Testis (tissue), 3 donors: ENCODE results near the gene ACSF2. TPM values are rescaled to one million over a fixed set of nuclear protein-coding genes. Genes with fewer than 3 reads are reported as not detected.
A peak's percentile ranks its signal among the peaks of the same experiment; 100 is the strongest.

Source experiments
- DNase-seq: peaks from one replicate; pipeline ENCODE4 v3.0.0-alpha.2; 2019
- H3K27ac ChIP-seq, 2 donors: fragments of 200-600 bp; sonication (generic); one replicate each; pipeline ENCODE4 v1.5.1; 2019
- H3K27me3 ChIP-seq: fragments of 200-600 bp; sonication (generic); one replicate; pipeline ENCODE4 v1.5.1; 2019
- H3K36me3 ChIP-seq: fragments of 200-600 bp; sonication (generic); one replicate; pipeline ENCODE4 v1.5.1; 2017; ENCODE audit warnings: low read depth; ENCODE audit errors: missing control alignments
- H3K4me1 ChIP-seq: fragments of 200-600 bp; sonication (generic); one replicate; pipeline ENCODE4 v1.5.1; 2019
- H3K4me3 ChIP-seq, 2 donors: fragments of 200-600 bp; sonication (generic); one replicate each; pipeline ENCODE4 v1.5.1; 2017 to 2019
- H3K9me3 ChIP-seq: fragments of 200-600 bp; sonication (generic); one replicate; pipeline ENCODE4 v1.5.1; 2017
- POLR2A ChIP-seq: fragments of 450-650 bp; IDR thresholded peaks from one replicate; pipeline ENCODE4 v1.6.1; 2017; ENCODE audit warnings: antibody characterized with exemption, mild to moderate bottlenecking, moderate library complexity
- WGBS, 2 donors: methylation state at CpG; one replicate each; pipeline ENCODE4 v1.1.5; 2018; 5-methylcytosine and 5-hydroxymethylcytosine counted together
- intact Hi-C: fragments of 100-400 bp; cut with DNase I; formaldehyde crosslinking; loops from one replicate; pipeline ENCODE4 v1.15.1; 2023; ENCODE audit warnings: low total_unique reads
- polyA plus RNA-seq: library from polyadenylated mRNA; stranded (reverse); fragments of 350-450 nt; fragmentation: Illumina TruSeq; extraction: RNeasy Lipid Tissue Mini Kit (QIAGEN cat#74804); gene quantifications from one replicate; pipeline ENCODE4 v1.2.3, GENCODE V29; 2014; ENCODE audit warnings: low read depth, low replicate concordance; ENCODE audit not compliant: insufficient read depth
- total RNA-seq, 2 donors: library from RNA; depleted of rRNA; stranded (reverse); fragments of >200 nt; gene quantifications; one replicate each; pipeline ENCODE4 v1.2.3, GENCODE V29; 2016
- TF ChIP-seq, protein P1 (sequence below), 3 experiments: fragments of 450-650 bp in 2 of 3; fragments of 200-600 bp in 1 of 3; sonication (generic) in 1 of 3; IDR thresholded peaks; one replicate each; pipeline ENCODE4 v1.5.1; 2016 to 2019; ENCODE audit warnings: antibody characterized with exemption in 3 of 3, mild to moderate bottlenecking in 2 of 3, moderate library complexity in 1 of 3

ACSF2 gene
- total and polyA plus RNA-seq, 3 donors from 2014 or later = 37.7 to 60.1 (median 39.4) TPM

- H3K27me3 ChIP-seq = no peaks in the 10 kb centered on the region
- H3K4me3 ChIP-seq = no peak overlapping the region
- no peak for TF ChIP-seq POLR2A
- TF ChIP-seq, protein P1, sequence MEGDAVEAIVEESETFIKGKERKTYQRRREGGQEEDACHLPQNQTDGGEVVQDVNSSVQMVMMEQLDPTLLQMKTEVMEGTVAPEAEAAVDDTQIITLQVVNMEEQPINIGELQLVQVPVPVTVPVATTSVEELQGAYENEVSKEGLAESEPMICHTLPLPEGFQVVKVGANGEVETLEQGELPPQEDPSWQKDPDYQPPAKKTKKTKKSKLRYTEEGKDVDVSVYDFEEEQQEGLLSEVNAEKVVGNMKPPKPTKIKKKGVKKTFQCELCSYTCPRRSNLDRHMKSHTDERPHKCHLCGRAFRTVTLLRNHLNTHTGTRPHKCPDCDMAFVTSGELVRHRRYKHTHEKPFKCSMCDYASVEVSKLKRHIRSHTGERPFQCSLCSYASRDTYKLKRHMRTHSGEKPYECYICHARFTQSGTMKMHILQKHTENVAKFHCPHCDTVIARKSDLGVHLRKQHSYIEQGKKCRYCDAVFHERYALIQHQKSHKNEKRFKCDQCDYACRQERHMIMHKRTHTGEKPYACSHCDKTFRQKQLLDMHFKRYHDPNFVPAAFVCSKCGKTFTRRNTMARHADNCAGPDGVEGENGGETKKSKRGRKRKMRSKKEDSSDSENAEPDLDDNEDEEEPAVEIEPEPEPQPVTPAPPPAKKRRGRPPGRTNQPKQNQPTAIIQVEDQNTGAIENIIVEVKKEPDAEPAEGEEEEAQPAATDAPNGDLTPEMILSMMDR (IDR thresholded peaks at IDR 0.05) = no peak
- no peaks in the 10 kb centered on the region for H3K36me3 ChIP-seq
- WGBS, 2 donors = 71 to 86% methylated on average over 5 to 8 of the region's 8 CpGs
- no peaks in the 10 kb centered on the region for H3K9me3 ChIP-seq
- no peak for DNase-seq
- intact Hi-C loops = no loop called here
- peak overlapping the region; percentile 66 to 82 for H3K27ac ChIP-seq
- peaks cover 33% of the 10 kb centered on the region for H3K4me1 ChIP-seq
Measured at GRCh38 chr17:50519141-50519834, 93.3 kb downstream of the ACSF2 start.

DNA sequence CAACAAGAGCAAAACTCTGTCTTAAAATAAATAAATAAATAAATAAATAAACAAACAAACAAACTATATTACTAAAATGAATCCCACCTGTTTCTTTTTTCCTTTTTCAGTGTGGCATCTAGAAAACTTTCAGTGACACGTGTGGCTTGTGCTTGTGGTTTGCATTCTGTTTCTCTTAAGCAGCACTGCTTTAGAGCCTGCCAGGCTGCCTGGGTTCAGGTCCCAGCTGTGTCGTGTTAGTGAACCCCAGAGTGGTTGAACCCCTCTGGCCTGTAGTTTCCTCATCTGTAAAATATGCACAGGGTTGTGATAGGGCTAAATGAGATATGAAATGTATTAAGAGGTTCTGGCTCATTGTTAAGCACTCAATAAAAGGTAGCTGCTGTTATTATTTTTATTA is 94.5 kb downstream of the ACSF2 start:
- Histone ChIP-seq H3K27ac (no peak overlapping the region), H3K27me3 (no peaks in the 10 kb centered on the region), H3K4me1 (peaks cover 22% of the 10 kb centered on the region), H3K9me3 (no peaks in the 10 kb centered on the region), H3K4me3 (no peak overlapping the region), H3K36me3 (no peaks in the 10 kb centered on the region)
- 76 to 86% methylated on average over 2 of the region's 2 CpGs for WGBS, 2 donors
- TF ChIP-seq, protein P1 (IDR thresholded peaks at IDR 0.05) = no peak
- no peak for TF ChIP-seq POLR2A
- DNase-seq = no peak
- intact Hi-C loops = no loop called here

DNA sequence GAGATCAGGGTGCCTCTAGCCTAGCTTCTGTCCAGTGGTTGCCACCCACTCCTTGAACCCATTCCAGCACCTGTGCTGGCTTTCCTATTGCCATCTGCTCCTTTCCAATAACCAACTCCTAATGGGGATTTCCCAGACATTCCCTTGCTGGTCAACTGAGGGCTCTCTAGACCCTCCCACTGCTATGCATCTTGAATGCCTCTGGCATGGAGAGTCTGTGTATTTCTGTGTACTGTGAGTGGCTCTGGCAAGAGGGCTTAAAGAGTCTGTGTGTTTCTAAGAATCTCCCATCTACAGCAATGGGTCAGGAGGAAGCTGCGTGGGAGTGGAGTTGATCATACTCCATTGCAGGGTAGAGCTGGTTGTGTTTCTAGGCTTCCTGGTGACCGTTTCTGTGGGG is 95.5 kb downstream of the ACSF2 start:
- H3K27ac ChIP-seq = no peak overlapping the region
- DNase-seq = no peak
- peaks cover 18% of the 10 kb centered on the region for H3K4me1 ChIP-seq
- intact Hi-C loops = no loop called here
- no peak for TF ChIP-seq POLR2A
- TF ChIP-seq, protein P1 (IDR thresholded peaks at IDR 0.05) = no peak
- H3K9me3 ChIP-seq = no peaks in the 10 kb centered on the region
- H3K36me3 ChIP-seq = no peaks in the 10 kb centered on the region
- no peak overlapping the region for H3K4me3 ChIP-seq
- no peaks in the 10 kb centered on the region for H3K27me3 ChIP-seq
- 93 to 100% methylated on average over 2 of the region's 2 CpGs for WGBS, 2 donors

DNA sequence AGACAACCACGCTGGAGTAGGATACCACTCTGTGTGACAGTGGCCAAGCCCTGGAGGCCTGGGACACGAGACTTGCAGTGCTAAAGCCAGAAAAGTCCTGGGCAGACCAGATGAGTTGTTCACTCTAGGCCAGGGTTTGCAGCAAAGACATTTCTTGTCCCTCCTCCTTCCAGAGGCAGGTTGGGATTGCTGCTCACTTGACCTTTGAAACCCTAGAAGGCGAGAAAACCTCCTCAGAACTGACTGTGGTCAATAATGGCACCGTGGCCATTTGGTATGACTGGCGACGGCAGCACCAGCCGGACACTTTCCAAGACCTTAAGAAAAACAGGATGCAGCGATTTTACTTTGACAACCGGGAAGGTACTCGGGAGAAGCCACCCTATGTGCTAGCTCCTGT is 96.7 kb downstream of the ACSF2 start:
- Histone ChIP-seq H3K4me1 (peaks cover 18% of the 10 kb centered on the region), H3K27me3 (no peaks in the 10 kb centered on the region), H3K9me3 (no peaks in the 10 kb centered on the region), H3K4me3 (no peak overlapping the region), H3K27ac (no peak overlapping the region), H3K36me3 (no peaks in the 10 kb centered on the region)
- 95 to 96% methylated on average over 4 to 10 of the region's 10 CpGs for WGBS, 2 donors
- intact Hi-C loops = no loop called here
- TF ChIP-seq POLR2A = no peak
- TF ChIP-seq, protein P1 (IDR thresholded peaks at IDR 0.05) = no peak
- DNase-seq = no peak

GRCh38 chr17:50523208-50523607 is 97.2 kb downstream of the ACSF2 start:
- DNase-seq = no peak
- no peak overlapping the region for H3K4me3 ChIP-seq

More at GRCh38 chr17:50523208-50523607, 97.2 kb downstream of the ACSF2 start:
- peaks cover 18% of the 10 kb centered on the region for H3K4me1 ChIP-seq
- intact Hi-C loops = no loop called here
- H3K27me3 ChIP-seq = no peaks in the 10 kb centered on the region
- TF ChIP-seq, protein P1 (IDR thresholded peaks at IDR 0.05) = no peak
- TF ChIP-seq POLR2A = no peak
- no peak overlapping the region for H3K27ac ChIP-seq
- no peaks in the 10 kb centered on the region for H3K36me3 ChIP-seq
- no peaks in the 10 kb centered on the region for H3K9me3 ChIP-seq
- 94 to 100% methylated on average over 1 to 2 of the region's 2 CpGs for WGBS, 2 donors
